RWPE2 (cell line): ENCODE results near the gene JAM2.
A peak's percentile ranks its signal among the peaks of the same experiment; 100 is the strongest.
"Not testable (repeated sequence)": the region's sequence is repeated elsewhere in the genome, so short reads cannot be mapped to it uniquely, and the experiment has no call there.

Experiments
- ATAC-seq: fragments of 200-7000 bp; cut with Tn5 transposase; 3 replicates; pipeline ENCODE4 v1.9.1; 2021; ENCODE audit warnings: low read depth
- DNase-seq: peaks from one replicate; pipeline ENCODE4 v3.0.0-alpha.2; 2020; ENCODE audit warnings: low spot score
- H3K27ac ChIP-seq: fragments of 450-650 bp; 2 replicates; pipeline ENCODE4 v1.5.1; 2017; ENCODE audit warnings: mild to moderate bottlenecking; ENCODE audit not compliant: poor library complexity, severe bottlenecking
- H3K27me3 ChIP-seq: fragments of 250-450 bp; sonication (Bioruptor Pico); 2 replicates; pipeline ENCODE4 v1.5.1; 2021; ENCODE audit warnings: mild to moderate bottlenecking, moderate library complexity; ENCODE audit not compliant: insufficient read depth, poor library complexity, severe bottlenecking
- H3K36me3 ChIP-seq: fragments of 250-450 bp; sonication (Bioruptor Pico); 2 replicates; pipeline ENCODE4 v1.5.1; 2020; ENCODE audit warnings: low read depth, mild to moderate bottlenecking, moderate library complexity
- H3K4me1 ChIP-seq: fragments of 250-450 bp; sonication (Bioruptor Pico); 2 replicates; pipeline ENCODE4 v1.5.1; 2021; ENCODE audit warnings: mild to moderate bottlenecking, moderate library complexity; ENCODE audit not compliant: insufficient read depth, poor library complexity, severe bottlenecking
- H3K4me3 ChIP-seq: fragments of 250-450 bp; sonication (Bioruptor Pico); 2 replicates; pipeline ENCODE4 v1.5.1; 2021; ENCODE audit warnings: mild to moderate bottlenecking, moderate library complexity; ENCODE audit not compliant: severe bottlenecking
- H3K9me3 ChIP-seq: fragments of 250-450 bp; sonication (Bioruptor Pico); 2 replicates; pipeline ENCODE4 v1.5.1; 2021; ENCODE audit warnings: mild to moderate bottlenecking, moderate library complexity; ENCODE audit not compliant: severe bottlenecking
- TF ChIP-seq, protein P1 (sequence below): fragments of 450-650 bp; IDR thresholded peaks from one replicate; pipeline ENCODE4 v1.5.1; 2017; ENCODE audit warnings: mild to moderate bottlenecking, moderate library complexity; ENCODE audit not compliant: poor library complexity, severe bottlenecking

Gene JAM2

DNA sequence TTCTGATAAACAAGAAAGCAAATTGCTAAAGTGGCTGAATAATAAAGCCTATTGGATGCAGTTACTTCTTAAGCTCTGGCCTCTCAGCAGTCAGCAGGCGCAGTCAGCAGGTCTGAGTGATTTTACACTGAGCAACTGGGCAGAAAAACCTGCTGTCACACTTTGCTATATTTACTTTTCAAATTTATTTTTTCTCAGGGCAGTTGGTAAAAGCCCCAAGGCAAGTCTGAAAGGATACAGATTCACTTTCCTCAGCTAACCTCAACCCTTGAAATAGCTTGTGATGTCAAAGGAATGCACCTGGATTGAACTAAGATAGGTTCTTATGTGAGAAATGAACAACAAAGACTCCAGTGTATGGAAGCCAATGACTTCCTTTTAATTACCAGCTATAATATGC lies 61.7 kb downstream of the JAM2 start:
- TF ChIP-seq, protein P1, sequence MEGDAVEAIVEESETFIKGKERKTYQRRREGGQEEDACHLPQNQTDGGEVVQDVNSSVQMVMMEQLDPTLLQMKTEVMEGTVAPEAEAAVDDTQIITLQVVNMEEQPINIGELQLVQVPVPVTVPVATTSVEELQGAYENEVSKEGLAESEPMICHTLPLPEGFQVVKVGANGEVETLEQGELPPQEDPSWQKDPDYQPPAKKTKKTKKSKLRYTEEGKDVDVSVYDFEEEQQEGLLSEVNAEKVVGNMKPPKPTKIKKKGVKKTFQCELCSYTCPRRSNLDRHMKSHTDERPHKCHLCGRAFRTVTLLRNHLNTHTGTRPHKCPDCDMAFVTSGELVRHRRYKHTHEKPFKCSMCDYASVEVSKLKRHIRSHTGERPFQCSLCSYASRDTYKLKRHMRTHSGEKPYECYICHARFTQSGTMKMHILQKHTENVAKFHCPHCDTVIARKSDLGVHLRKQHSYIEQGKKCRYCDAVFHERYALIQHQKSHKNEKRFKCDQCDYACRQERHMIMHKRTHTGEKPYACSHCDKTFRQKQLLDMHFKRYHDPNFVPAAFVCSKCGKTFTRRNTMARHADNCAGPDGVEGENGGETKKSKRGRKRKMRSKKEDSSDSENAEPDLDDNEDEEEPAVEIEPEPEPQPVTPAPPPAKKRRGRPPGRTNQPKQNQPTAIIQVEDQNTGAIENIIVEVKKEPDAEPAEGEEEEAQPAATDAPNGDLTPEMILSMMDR, result no peak
- no peaks in the 10 kb centered on the region for H3K9me3 ChIP-seq
- H3K27ac ChIP-seq, result no peak overlapping the region
- H3K27me3 ChIP-seq, result no peaks in the 10 kb centered on the region
- DNase-seq (no peak), ATAC-seq (peak; percentile 55; the same call in 2 of the 3 replicates)
- no peak overlapping the region for H3K4me3 ChIP-seq
- H3K4me1 ChIP-seq, result no peaks in the 10 kb centered on the region
- no peaks in the 10 kb centered on the region for H3K36me3 ChIP-seq

DNA sequence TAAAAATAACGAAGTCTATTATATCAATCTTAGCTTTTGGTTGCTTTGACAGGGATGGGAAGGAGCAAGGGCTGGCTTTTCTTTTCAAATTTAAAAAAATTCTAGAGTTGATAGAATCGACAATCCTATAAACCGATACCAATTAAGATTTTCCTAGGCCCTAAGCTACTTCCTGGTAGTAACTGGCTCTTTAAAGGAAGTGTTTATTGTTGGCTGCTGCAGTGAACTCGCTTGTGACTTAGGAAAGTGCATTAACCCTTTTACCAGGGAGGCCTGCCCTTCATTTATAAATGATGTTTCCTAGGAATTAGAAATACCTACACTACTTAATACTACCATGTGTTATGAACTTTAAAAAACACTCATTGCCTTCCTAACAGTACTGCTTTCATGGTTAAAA lies 62.5 kb downstream of the JAM2 start:
- Histone ChIP-seq H3K4me3 (no peak overlapping the region), H3K4me1 (no peaks in the 10 kb centered on the region), H3K9me3 (no peaks in the 10 kb centered on the region), H3K36me3 (no peaks in the 10 kb centered on the region), H3K27ac (no peak overlapping the region), H3K27me3 (no peaks in the 10 kb centered on the region)
- TF ChIP-seq, protein P1, result no peak
- ATAC-seq (no peak), DNase-seq (no peak)

DNA sequence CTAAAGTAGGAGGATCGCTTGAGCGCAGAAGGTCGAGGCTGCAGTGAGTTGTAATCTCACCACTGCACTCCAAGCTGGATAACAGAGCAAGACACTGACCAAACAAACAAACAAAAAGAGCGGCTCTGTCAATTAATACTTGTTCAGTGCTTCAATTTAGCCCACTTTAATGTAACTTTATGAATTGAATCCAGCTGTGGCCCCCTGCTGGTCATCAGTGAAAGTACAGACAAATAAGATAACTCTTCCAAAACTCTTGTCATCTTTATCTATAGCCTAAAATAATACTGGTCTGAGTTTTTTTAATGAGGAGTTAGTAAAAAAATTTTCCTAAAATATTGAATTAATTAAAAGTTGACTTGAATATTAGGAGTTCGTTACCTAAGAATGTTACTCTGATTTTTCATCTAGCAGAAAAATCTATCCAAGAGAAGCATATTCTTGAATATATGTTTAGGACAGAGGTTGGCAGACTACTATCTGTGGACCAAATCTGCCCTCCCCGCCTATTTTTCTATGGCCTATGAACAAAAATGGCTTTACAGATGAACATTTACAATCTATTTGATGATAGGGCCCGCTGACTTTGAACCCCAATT lies 69.5 kb downstream of the JAM2 start:
- no peak overlapping the region for H3K27ac ChIP-seq
- TF ChIP-seq, protein P1, result peak; percentile 86
- H3K27me3 ChIP-seq, result no peaks in the 10 kb centered on the region
- ATAC-seq, result no peak
- no peaks in the 10 kb centered on the region for H3K36me3 ChIP-seq
- H3K9me3 ChIP-seq, result no peaks in the 10 kb centered on the region
- no peak overlapping the region for H3K4me3 ChIP-seq
- DNase-seq, result no peak
- no peaks in the 10 kb centered on the region for H3K4me1 ChIP-seq

DNA sequence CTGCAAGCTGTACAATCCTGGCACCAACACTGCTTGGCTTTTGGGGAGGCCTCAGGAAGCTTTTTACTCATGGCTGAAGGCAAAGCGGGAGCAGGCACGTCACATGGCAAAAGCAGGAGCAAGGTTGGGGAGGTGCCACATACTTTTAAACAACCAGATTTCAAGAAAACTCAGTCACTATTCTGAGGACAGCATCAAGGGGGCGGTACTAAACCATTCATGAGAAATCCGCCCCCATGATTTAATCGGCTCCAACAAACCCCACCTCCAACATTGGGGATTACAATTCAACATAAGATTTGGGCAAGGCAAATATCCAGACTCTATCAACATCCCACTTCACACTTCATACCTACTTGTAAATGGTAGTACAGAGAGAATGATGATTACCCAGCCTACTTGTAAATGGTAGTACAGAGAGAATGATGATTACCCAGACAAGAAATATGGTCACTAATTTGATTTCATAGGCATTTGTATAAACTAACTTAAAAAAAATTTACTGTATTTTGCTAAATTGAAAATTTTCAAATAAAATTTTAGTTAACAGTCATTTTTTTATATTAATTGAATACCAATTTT lies 70.7 kb downstream of the JAM2 start:
- H3K4me3 ChIP-seq, result no peak overlapping the region
- TF ChIP-seq, protein P1, result no peak
- no peaks in the 10 kb centered on the region for H3K4me1 ChIP-seq
- H3K9me3 ChIP-seq, result no peaks in the 10 kb centered on the region
- H3K27ac ChIP-seq, result no peak overlapping the region
- no peaks in the 10 kb centered on the region for H3K36me3 ChIP-seq
- H3K27me3 ChIP-seq, result no peaks in the 10 kb centered on the region
- ATAC-seq (no peak), DNase-seq (no peak)

DNA sequence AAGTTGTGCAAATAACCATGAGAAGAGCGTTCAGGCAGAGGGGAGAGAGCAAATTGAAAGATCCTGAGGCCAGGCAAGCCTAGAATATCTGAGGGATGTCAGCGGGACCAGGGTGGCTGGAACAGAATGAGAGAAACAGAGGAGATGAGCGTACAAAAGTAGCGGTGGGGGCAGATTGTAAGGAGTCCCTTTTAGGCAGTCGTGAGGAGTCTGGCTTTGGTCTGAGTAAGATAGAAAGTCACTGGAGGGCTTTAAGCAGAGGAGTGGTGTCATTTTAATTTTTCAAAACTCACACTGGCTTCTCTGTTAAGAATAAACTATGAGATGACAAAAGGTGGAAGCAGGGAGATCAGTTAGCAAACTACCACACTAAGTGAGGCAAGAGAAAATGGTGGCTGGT lies 71.5 kb downstream of the JAM2 start:
- Histone ChIP-seq H3K4me3 (no peak overlapping the region), H3K4me1 (no peaks in the 10 kb centered on the region), H3K27me3 (no peaks in the 10 kb centered on the region), H3K9me3 (no peaks in the 10 kb centered on the region), H3K36me3 (no peaks in the 10 kb centered on the region), H3K27ac (no peak overlapping the region)
- TF ChIP-seq, protein P1, result no peak
- DNase-seq (no peak), ATAC-seq (no peak)

DNA sequence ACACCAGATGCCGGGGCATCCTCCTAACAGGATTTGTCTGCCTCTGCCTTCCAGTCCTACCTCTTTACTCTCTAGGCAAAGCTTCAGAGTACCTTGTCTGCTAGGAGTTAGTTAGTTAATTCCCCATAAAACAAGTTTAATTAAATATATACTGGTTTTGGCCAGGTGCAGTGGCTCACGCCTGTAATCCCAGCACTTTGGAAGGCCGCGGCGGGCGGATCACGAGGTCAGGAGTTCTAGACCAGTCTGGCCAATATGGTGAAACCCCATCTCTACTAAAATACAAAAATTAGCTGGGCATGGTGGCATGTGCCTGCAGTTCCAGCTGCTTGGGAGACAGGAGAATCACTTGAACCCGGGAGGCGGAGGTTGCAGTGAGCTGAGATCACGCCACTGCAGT lies 75.0 kb downstream of the JAM2 start:
- H3K36me3 ChIP-seq, H3K4me3 ChIP-seq, H3K4me1 ChIP-seq, H3K9me3 ChIP-seq, DNase-seq, ATAC-seq, H3K27ac ChIP-seq, H3K27me3 ChIP-seq: not testable (repeated sequence)
